Stimulated activated naive B cell treated with anti-CD40 and anti-IgM and Interleukin-4, amounts not matched to agents 10 μg/mL and 1 μg/mL and 100 μg/mL, for 72 hours (primary cell): ENCODE measurements around the gene HMGCL.
A peak's percentile ranks its signal among the peaks of the same experiment; 100 is the strongest.
"Not testable (repeated sequence)": the region's sequence is repeated elsewhere in the genome, so short reads cannot be mapped to it uniquely, and the experiment has no call there.

ENCODE experiments used
- ATAC-seq, 2 donors: fragments of 150-1000 bp; cut with Tn5 transposase; replicated peaks; 2 replicates each; pipeline ENCODE4 v1.10.0; 2021; ENCODE audit warnings: moderate library complexity in 1 of 2
- DNase-seq: peaks from one replicate; pipeline ENCODE4 v3.0.0; 2021
- H3K27ac Mint-ChIP-seq: one replicate; pipeline ENCODE4 v1.8.0; 2022; ENCODE audit warnings: mild to moderate bottlenecking, mixed read lengths
- H3K27me3 Mint-ChIP-seq, 2 donors: one replicate each; pipeline ENCODE4 v1.8.0; 2022; ENCODE audit warnings: mixed read lengths in 2 of 2
- H3K36me3 Mint-ChIP-seq, 2 donors: one replicate each; pipeline ENCODE4 v1.8.0; 2022; ENCODE audit warnings: mixed read lengths in 2 of 2, mild to moderate bottlenecking in 1 of 2
- H3K4me1 Mint-ChIP-seq, 2 donors: one replicate each; pipeline ENCODE4 v1.8.0; 2022; ENCODE audit warnings: mixed read lengths in 2 of 2, mild to moderate bottlenecking in 1 of 2
- H3K4me3 Mint-ChIP-seq, 2 donors: one replicate each; pipeline ENCODE4 v1.8.0; 2022; ENCODE audit warnings: mild to moderate bottlenecking in 2 of 2, mixed read lengths in 2 of 2, moderate library complexity in 1 of 2
- H3K9me3 Mint-ChIP-seq, 2 donors: one replicate each; pipeline ENCODE4 v1.8.0; 2022; ENCODE audit warnings: mixed read lengths in 2 of 2, mild to moderate bottlenecking in 1 of 2

The HMGCL gene

DNA sequence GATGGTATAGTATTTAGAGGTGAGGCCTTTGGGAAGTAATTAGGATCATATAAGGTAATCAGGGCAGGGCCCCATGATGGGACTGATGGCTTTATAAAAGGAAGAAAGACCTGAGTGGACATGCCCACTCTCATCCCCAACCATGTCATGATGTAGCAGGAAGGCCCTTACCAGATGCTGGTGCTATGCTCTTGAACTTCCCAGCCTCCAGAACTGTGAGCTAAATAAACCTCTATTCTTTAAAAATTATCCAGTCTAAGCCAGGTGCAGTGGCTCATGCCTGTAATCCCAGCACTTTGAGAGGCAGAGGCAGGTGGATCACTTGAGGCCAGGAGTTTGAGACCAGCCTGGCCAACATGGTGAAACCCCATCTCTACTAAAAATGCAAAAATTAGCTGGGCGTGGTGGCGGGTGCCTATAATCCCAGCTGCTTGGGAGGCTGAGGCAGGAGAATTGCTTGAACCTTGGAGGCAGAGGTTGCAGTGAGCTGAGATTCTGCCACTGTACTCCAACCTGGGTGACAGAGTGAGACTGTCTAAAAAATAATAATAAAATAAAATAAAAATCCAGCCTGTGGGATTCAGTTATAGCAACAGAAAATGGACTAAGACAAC lies 22.4 kb upstream of the HMGCL start:
- peaks cover 34 to 41% of the 10 kb centered on the region in 2 donors for H3K36me3 Mint-ChIP-seq
- not testable (repeated sequence) for ATAC-seq, H3K27ac Mint-ChIP-seq, DNase-seq, H3K4me3 Mint-ChIP-seq, H3K27me3 Mint-ChIP-seq, H3K9me3 Mint-ChIP-seq, H3K4me1 Mint-ChIP-seq

GRCh38 chr1:23845163-23845562 lies 19.9 kb upstream of the HMGCL start:
- Mint-ChIP-seq H3K4me1 (no peaks in the 10 kb centered on the region), H3K9me3 (peaks cover 0 to 2% of the 10 kb centered on the region in 2 donors), H3K36me3 (peaks cover 31 to 36% of the 10 kb centered on the region in 2 donors), H3K27ac (no peak overlapping the region), H3K4me3 (no peak overlapping the region), H3K27me3 (no peaks in the 10 kb centered on the region)
- DNase-seq (no peak), ATAC-seq (no peak)

GRCh38 chr1:23843644-23844043 lies 18.4 kb upstream of the HMGCL start:
- H3K4me1 Mint-ChIP-seq = peaks cover 0 to under 1% of the 10 kb centered on the region in 2 donors
- DNase-seq = no peak
- H3K27ac Mint-ChIP-seq = no peak overlapping the region
- ATAC-seq = no peak
- peaks cover 26 to 32% of the 10 kb centered on the region in 2 donors for H3K36me3 Mint-ChIP-seq
- no peak overlapping the region for H3K4me3 Mint-ChIP-seq
- no peaks in the 10 kb centered on the region for H3K27me3 Mint-ChIP-seq
- peaks cover 0 to 2% of the 10 kb centered on the region in 2 donors for H3K9me3 Mint-ChIP-seq

- Mint-ChIP-seq H3K36me3 (no peaks in the 10 kb centered on the region), H3K9me3 (peaks cover 0 to 2% of the 10 kb centered on the region in 2 donors), H3K4me3 (peak overlapping the region; percentile 78 to 81), H3K27ac (peak overlapping the region; percentile 82), H3K4me1 (peaks cover 6 to 22% of the 10 kb centered on the region in 2 donors), H3K27me3 (peaks cover 0 to 4% of the 10 kb centered on the region in 2 donors)
- DNase-seq (peak; percentile 71), ATAC-seq (peak; percentile 97 to 99)
These were observed 13.2 kb upstream of the HMGCL start for GRCh38 chr1:23838401-23838866.

DNA sequence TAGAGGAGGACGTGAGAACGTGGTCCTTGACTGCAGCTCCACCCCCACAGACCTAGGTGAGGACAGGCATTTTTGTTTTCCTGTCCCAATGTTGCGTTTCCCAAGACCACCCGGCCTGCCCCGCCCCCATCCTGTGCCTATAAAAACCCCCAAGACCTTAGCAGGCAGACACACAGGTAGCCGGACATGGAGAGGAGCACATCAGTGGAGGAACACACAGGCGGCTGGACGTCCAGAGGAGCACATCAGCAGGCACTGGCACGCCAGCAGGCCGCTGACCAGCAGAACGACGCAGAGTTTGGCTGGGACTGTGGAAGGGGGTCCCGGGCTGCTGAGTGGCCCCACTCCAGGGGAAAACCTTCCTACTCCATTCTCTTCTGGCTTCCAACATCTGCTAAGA lies 12.7 kb upstream of the HMGCL start:
- peaks cover 0 to 2% of the 10 kb centered on the region in 2 donors for H3K9me3 Mint-ChIP-seq
- peaks cover 6 to 22% of the 10 kb centered on the region in 2 donors for H3K4me1 Mint-ChIP-seq
- DNase-seq = no peak
- peak overlapping the region; percentile 82 for H3K27ac Mint-ChIP-seq
- H3K36me3 Mint-ChIP-seq = no peaks in the 10 kb centered on the region
- ATAC-seq = peak; percentile 3 to 4
- peak overlapping the region; percentile 78 to 81 for H3K4me3 Mint-ChIP-seq
- peaks cover 0 to 4% of the 10 kb centered on the region in 2 donors for H3K27me3 Mint-ChIP-seq

- Mint-ChIP-seq H3K36me3 (no peaks in the 10 kb centered on the region), H3K4me3 (no peak overlapping the region), H3K9me3 (peaks cover 0 to 2% of the 10 kb centered on the region in 2 donors), H3K27ac (no peak overlapping the region), H3K27me3 (peaks cover 0 to 4% of the 10 kb centered on the region in 2 donors), H3K4me1 (peaks cover 6 to 22% of the 10 kb centered on the region in 2 donors)
- ATAC-seq (peak; percentile 53 to 62), DNase-seq (no peak)
These were observed 10.8 kb upstream of the HMGCL start for GRCh38 chr1:23836037-23836436.

DNA sequence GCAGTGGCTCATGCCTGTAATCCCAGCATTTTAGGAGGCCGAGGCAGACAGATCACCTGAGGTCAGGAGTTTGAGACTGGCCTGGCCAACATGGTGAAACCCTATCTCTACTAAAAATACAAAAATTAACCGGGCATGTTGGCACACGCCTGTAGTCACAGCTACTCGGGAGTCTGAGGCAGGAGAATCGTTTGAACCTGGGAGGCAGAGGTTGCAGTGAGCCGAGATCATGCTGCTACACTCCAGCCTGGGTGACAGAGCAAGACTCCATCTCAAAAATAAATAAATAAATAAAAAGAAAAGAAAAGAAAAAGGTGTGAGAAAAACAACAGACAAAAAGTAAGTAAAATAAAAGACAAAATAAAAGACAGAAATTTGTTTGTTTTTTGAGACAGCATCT lies 8.9 kb upstream of the HMGCL start:
- H3K27me3 Mint-ChIP-seq, H3K36me3 Mint-ChIP-seq, H3K27ac Mint-ChIP-seq, ATAC-seq, H3K4me3 Mint-ChIP-seq, DNase-seq, H3K9me3 Mint-ChIP-seq: not testable (repeated sequence)
- H3K4me1 Mint-ChIP-seq = peaks cover 6 to 22% of the 10 kb centered on the region in 2 donors

DNA sequence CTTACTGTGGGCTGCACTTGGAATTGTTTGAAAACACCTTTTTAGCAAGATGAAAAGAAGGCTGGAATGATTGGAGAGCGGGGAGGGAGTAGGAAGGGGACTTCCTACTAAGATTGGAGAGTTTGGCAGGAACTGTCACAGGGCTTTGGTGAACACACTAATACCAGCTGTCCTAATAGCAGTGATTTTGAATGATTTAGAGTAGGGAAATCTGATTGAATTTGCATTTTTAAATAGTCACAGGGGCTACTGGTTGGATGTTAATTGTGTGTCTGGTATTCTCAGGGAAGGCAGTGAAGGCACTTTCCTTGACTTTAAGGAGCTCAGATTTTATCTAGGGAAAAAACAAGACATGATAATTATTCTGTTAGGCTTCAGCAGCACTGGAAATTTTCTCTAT lies 2.5 kb upstream of the HMGCL start:
- H3K9me3 Mint-ChIP-seq = no peaks in the 10 kb centered on the region
- no peaks in the 10 kb centered on the region for H3K36me3 Mint-ChIP-seq
- peaks cover 8 to 22% of the 10 kb centered on the region in 2 donors for H3K4me1 Mint-ChIP-seq
- no peak overlapping the region for H3K4me3 Mint-ChIP-seq
- no peak overlapping the region for H3K27ac Mint-ChIP-seq
- no peaks in the 10 kb centered on the region for H3K27me3 Mint-ChIP-seq
- DNase-seq (no peak), ATAC-seq (no peak)

DNA sequence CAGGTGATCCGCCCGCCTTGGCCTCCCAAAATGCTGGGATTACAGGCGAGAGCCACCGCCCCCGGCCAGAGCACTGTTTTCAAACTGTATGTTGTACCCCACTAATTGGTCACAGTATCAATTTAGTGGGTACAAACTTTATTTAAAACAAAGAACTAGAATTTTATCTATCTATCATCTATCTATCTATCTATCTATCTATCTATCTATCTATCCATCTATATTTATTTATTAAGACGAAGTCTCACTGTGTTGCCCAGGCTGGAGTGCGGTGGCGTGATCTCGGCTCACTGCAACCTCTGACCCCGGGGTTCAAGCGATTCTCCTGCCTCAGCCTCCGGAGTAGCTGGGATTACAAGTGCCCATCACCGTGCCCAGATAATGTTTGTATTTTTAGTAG lies 1.4 kb upstream of the HMGCL start:
- DNase-seq, H3K27ac Mint-ChIP-seq, H3K27me3 Mint-ChIP-seq, ATAC-seq, H3K4me3 Mint-ChIP-seq, H3K36me3 Mint-ChIP-seq, H3K9me3 Mint-ChIP-seq: not testable (repeated sequence)
- peaks cover 8 to 27% of the 10 kb centered on the region in 2 donors for H3K4me1 Mint-ChIP-seq

GRCh38 chr1:23825762-23826522 lies 713 bp upstream of the HMGCL start:
- Mint-ChIP-seq H3K4me3 (peak overlapping the region; percentile 93 to 97), H3K9me3 (no peaks in the 10 kb centered on the region), H3K36me3 (peaks cover 0 to 4% of the 10 kb centered on the region in 2 donors), H3K27me3 (no peaks in the 10 kb centered on the region), H3K27ac (peak overlapping the region; percentile 97), H3K4me1 (peaks cover 8 to 28% of the 10 kb centered on the region in 2 donors)
- no peak for DNase-seq
- peak; percentile 24 to 44 for ATAC-seq

- H3K9me3 Mint-ChIP-seq = no peaks in the 10 kb centered on the region
- ATAC-seq (peak in 1 of 2 donors; percentile 42), DNase-seq (no peak)
- H3K36me3 Mint-ChIP-seq = peaks cover 4 to 8% of the 10 kb centered on the region in 2 donors
- H3K27ac Mint-ChIP-seq = peak overlapping the region; percentile 97
- H3K4me1 Mint-ChIP-seq = peaks cover 10 to 34% of the 10 kb centered on the region in 2 donors
- peak overlapping the region; percentile 93 to 97 for H3K4me3 Mint-ChIP-seq
- no peaks in the 10 kb centered on the region for H3K27me3 Mint-ChIP-seq
These were observed 536 bp downstream of the HMGCL start for GRCh38 chr1:23824711-23825075.

GRCh38 chr1:23823767-23824166 lies 1.5 kb downstream of the HMGCL start:
- H3K36me3 Mint-ChIP-seq = peaks cover 4 to 8% of the 10 kb centered on the region in 2 donors
- H3K27ac Mint-ChIP-seq = peak overlapping the region; percentile 62
- DNase-seq = no peak
- H3K27me3 Mint-ChIP-seq = no peaks in the 10 kb centered on the region
- no peak for ATAC-seq
- H3K4me3 Mint-ChIP-seq = peak overlapping the region; percentile 32 to 60
- H3K9me3 Mint-ChIP-seq = no peaks in the 10 kb centered on the region
- peaks cover 10 to 34% of the 10 kb centered on the region in 2 donors for H3K4me1 Mint-ChIP-seq

DNA sequence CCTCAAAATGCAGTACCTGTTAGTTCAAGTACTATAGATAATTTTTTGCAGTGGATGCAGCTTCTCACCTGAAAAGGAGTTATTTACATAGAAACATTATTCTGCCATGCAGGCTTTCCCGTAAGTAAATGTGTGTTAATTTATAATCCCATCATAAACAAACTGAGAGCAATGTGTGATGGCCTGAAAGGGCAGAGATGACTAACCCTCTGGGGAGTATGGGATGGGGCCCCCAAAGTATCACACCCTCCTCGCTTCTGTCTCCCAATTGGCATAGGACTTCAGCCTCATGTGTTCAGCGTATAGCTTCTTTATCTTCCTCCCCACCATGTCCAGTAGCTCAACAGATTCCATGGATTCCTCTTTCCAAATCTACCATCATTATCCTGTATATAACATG lies 7.6 kb downstream of the HMGCL start:
- H3K27me3 Mint-ChIP-seq = no peaks in the 10 kb centered on the region
- peak in 1 of 2 donors; percentile 38 for ATAC-seq
- no peak overlapping the region for H3K27ac Mint-ChIP-seq
- H3K9me3 Mint-ChIP-seq = no peaks in the 10 kb centered on the region
- H3K4me3 Mint-ChIP-seq = no peak overlapping the region
- peaks cover 24 to 31% of the 10 kb centered on the region in 2 donors for H3K36me3 Mint-ChIP-seq
- DNase-seq = no peak
- H3K4me1 Mint-ChIP-seq = peaks cover 5 to 22% of the 10 kb centered on the region in 2 donors

DNA sequence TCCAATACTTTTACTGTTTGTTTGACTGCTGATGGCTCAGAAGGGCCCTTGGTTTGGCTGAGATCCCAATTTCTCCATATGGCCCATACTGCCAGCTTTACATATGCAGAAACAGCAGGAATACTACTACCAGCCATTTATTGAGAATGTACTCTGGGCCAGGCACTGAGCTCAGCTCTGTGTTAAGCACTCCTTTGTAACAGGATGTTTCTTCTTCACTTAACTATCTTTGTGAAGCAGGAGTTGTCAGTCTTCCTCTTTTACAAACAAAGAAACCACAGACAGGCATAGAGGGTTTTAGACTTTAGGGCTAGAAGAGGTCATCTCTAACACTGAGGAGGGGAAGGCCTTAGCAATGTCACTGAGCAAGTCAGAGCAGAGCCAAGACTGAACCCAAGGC lies 8.3 kb downstream of the HMGCL start:
- Mint-ChIP-seq H3K36me3 (peaks cover 29 to 38% of the 10 kb centered on the region in 2 donors), H3K4me3 (no peak overlapping the region), H3K27ac (no peak overlapping the region), H3K27me3 (no peaks in the 10 kb centered on the region), H3K4me1 (peaks cover 8 to 26% of the 10 kb centered on the region in 2 donors), H3K9me3 (no peaks in the 10 kb centered on the region)
- no peak for DNase-seq
- no peak for ATAC-seq

- peaks cover 32 to 37% of the 10 kb centered on the region in 2 donors for H3K36me3 Mint-ChIP-seq
These were observed 8.9 kb downstream of the HMGCL start for GRCh38 chr1:23816361-23816760.

More at GRCh38 chr1:23816361-23816760, 8.9 kb downstream of the HMGCL start:
- no peaks in the 10 kb centered on the region for H3K9me3 Mint-ChIP-seq
- no peaks in the 10 kb centered on the region for H3K27me3 Mint-ChIP-seq
- no peak for DNase-seq
- ATAC-seq = no peak
- no peak overlapping the region for H3K27ac Mint-ChIP-seq
- no peak overlapping the region for H3K4me3 Mint-ChIP-seq
- peaks cover 9 to 24% of the 10 kb centered on the region in 2 donors for H3K4me1 Mint-ChIP-seq
